Breast epithelium (tissue), 4 donors: ENCODE results near the gene PTPN4. TPM values are rescaled to one million over a fixed set of nuclear protein-coding genes. Genes with fewer than 3 reads are reported as not detected.

Source experiments
- DNase-seq, 2 donors: peaks; one replicate each; pipeline ENCODE4 v3.0.0-alpha.2; 2019; ENCODE audit warnings: low spot score in 2 of 2
- H3K27ac ChIP-seq, 2 donors: fragments of 200-600 bp; sonication (generic) in 1 of 2; one replicate each; pipeline ENCODE4 v1.5.1; 2016 to 2019; ENCODE audit warnings: mild to moderate bottlenecking in 1 of 2
- H3K27me3 ChIP-seq, 2 donors: fragments of 200-600 bp; sonication (generic) in 1 of 2; one replicate each; pipeline versions ENCODE4 v1.5.1 to v1.6.0; 2017 to 2019; ENCODE audit warnings: control low read depth in 1 of 2, mild to moderate bottlenecking in 1 of 2
- H3K36me3 ChIP-seq: fragments of 200-600 bp; one replicate; pipeline ENCODE4 v1.5.1; 2019
- H3K4me1 ChIP-seq, 2 donors: fragments of 200-600 bp; sonication (generic); one replicate each; pipeline ENCODE4 v1.5.1; 2016 to 2019; ENCODE audit warnings: control low read depth in 1 of 2
- H3K4me3 ChIP-seq, 3 donors: fragments of 200-600 bp; sonication (generic); 1 replicate in 2 of 3; 2 replicates in 1 of 3; pipeline ENCODE4 v1.5.1; 2016 to 2019; ENCODE audit warnings: mild to moderate bottlenecking in 3 of 3, moderate library complexity in 2 of 3
- H3K9me3 ChIP-seq, 2 donors: fragments of 200-600 bp; sonication (generic) in 1 of 2; one replicate each; pipeline ENCODE4 v1.5.1; 2016 to 2019; ENCODE audit warnings: control low read depth in 1 of 2
- POLR2A ChIP-seq: fragments of 450-650 bp; IDR thresholded peaks from one replicate; pipeline ENCODE4 v1.6.1; 2016; ENCODE audit warnings: antibody characterized with exemption, mild to moderate bottlenecking, moderate library complexity
- POLR2AphosphoS5 ChIP-seq, 3 donors: sonication (generic); formaldehyde crosslinking; IDR thresholded peaks; one replicate each; pipeline ENCODE4 v1.6.1; 2017; ENCODE audit warnings: antibody characterized with exemption in 3 of 3
- intact Hi-C: fragments of 100-400 bp; cut with DNase I; formaldehyde crosslinking; loops from one replicate; pipeline ENCODE4 v1.15.1; 2023; ENCODE audit warnings: low total_unique reads
- total RNA-seq, 3 donors: library from RNA; depleted of rRNA; stranded (reverse); fragments of >200 nt; gene quantifications; one replicate each; pipeline ENCODE4 v1.1.0, GENCODE V29; 2016
- TF ChIP-seq, protein P1 (sequence below), 3 donors: fragments of 450-650 bp; IDR thresholded peaks; one replicate each; pipeline ENCODE4 v1.5.1; 2016 to 2017; ENCODE audit warnings: antibody characterized with exemption in 3 of 3, mild to moderate bottlenecking in 3 of 3, moderate library complexity in 3 of 3

PTPN4 gene
- total RNA-seq, 3 donors from 2014 or later = 29.1 to 49.6 (median 38.7) TPM

GRCh38 chr2:119937680-119938079 lies 178.0 kb downstream of the PTPN4 start:
- TF ChIP-seq POLR2A = no peak
- TF ChIP-seq POLR2AphosphoS5 (IDR thresholded peaks at IDR 0.05) = no peak
- TF ChIP-seq, protein P1, sequence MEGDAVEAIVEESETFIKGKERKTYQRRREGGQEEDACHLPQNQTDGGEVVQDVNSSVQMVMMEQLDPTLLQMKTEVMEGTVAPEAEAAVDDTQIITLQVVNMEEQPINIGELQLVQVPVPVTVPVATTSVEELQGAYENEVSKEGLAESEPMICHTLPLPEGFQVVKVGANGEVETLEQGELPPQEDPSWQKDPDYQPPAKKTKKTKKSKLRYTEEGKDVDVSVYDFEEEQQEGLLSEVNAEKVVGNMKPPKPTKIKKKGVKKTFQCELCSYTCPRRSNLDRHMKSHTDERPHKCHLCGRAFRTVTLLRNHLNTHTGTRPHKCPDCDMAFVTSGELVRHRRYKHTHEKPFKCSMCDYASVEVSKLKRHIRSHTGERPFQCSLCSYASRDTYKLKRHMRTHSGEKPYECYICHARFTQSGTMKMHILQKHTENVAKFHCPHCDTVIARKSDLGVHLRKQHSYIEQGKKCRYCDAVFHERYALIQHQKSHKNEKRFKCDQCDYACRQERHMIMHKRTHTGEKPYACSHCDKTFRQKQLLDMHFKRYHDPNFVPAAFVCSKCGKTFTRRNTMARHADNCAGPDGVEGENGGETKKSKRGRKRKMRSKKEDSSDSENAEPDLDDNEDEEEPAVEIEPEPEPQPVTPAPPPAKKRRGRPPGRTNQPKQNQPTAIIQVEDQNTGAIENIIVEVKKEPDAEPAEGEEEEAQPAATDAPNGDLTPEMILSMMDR (IDR thresholded peaks at IDR 0.05) = no peak
- no peaks in the 10 kb centered on the region for H3K9me3 ChIP-seq
- no peaks in the 10 kb centered on the region for H3K36me3 ChIP-seq
- H3K27ac ChIP-seq = no peak overlapping the region
- DNase-seq = no peak
- no peaks in the 10 kb centered on the region for H3K27me3 ChIP-seq
- no peak overlapping the region for H3K4me3 ChIP-seq
- intact Hi-C loops = no loop called here
- H3K4me1 ChIP-seq = no peaks in the 10 kb centered on the region

GRCh38 chr2:119939915-119940314 lies 180.2 kb downstream of the PTPN4 start:
- Histone ChIP-seq H3K4me3 (no peak overlapping the region), H3K27ac (no peak overlapping the region), H3K36me3 (no peaks in the 10 kb centered on the region), H3K9me3 (no peaks in the 10 kb centered on the region), H3K4me1 (no peaks in the 10 kb centered on the region), H3K27me3 (no peaks in the 10 kb centered on the region)
- TF ChIP-seq, protein P1 (IDR thresholded peaks at IDR 0.05) = no peak
- TF ChIP-seq POLR2A (no peak), POLR2AphosphoS5 (IDR thresholded peaks at IDR 0.05) (no peak)
- no peak for DNase-seq
- intact Hi-C loops = no loop called here

GRCh38 chr2:119940856-119941255 lies 181.1 kb downstream of the PTPN4 start:
- TF ChIP-seq POLR2AphosphoS5 (IDR thresholded peaks at IDR 0.05) = no peak
- TF ChIP-seq, protein P1 (IDR thresholded peaks at IDR 0.05) = no peak
- TF ChIP-seq POLR2A = no peak
- no peak for DNase-seq
- no peaks in the 10 kb centered on the region for H3K27me3 ChIP-seq
- intact Hi-C loops = no loop called here
- no peaks in the 10 kb centered on the region for H3K36me3 ChIP-seq
- H3K27ac ChIP-seq = no peak overlapping the region
- no peaks in the 10 kb centered on the region for H3K9me3 ChIP-seq
- no peak overlapping the region for H3K4me3 ChIP-seq
- H3K4me1 ChIP-seq = no peaks in the 10 kb centered on the region

DNA sequence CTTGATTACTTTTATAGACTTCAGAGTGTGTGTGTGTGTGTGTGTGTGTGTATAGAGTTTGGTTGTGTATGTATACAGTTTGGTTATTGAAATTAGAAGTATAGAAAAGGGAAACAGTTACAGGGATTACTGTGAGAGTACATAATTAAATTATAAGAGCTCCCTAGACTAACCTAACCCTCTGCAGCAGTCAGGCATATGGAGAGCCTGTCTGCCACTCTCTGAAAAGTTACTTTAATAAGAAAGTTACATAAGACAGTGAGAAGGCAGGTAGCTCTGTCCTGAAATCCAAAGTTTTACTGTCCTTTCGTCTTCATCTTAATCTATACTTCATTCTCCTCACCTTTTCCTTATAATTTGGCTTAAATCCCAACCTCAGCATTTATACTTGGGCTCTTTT lies 181.7 kb downstream of the PTPN4 start:
- Histone ChIP-seq H3K27ac (no peak overlapping the region), H3K4me1 (no peaks in the 10 kb centered on the region), H3K4me3 (no peak overlapping the region), H3K36me3 (no peaks in the 10 kb centered on the region), H3K9me3 (no peaks in the 10 kb centered on the region), H3K27me3 (no peaks in the 10 kb centered on the region)
- no peak for DNase-seq
- TF ChIP-seq POLR2A (no peak), POLR2AphosphoS5 (IDR thresholded peaks at IDR 0.05) (no peak)
- TF ChIP-seq, protein P1 (IDR thresholded peaks at IDR 0.05) = no peak
- intact Hi-C loops = no loop called here

- Histone ChIP-seq H3K27ac (no peak overlapping the region), H3K4me3 (no peak overlapping the region), H3K36me3 (no peaks in the 10 kb centered on the region), H3K4me1 (no peaks in the 10 kb centered on the region), H3K9me3 (no peaks in the 10 kb centered on the region), H3K27me3 (no peaks in the 10 kb centered on the region)
- intact Hi-C loops = no loop called here
- no peak for DNase-seq
- TF ChIP-seq, protein P1 (IDR thresholded peaks at IDR 0.05) = no peak
- TF ChIP-seq POLR2AphosphoS5 (IDR thresholded peaks at IDR 0.05) (no peak), POLR2A (no peak)
Measured at GRCh38 chr2:119941981-119942513, 182.3 kb downstream of the PTPN4 start.
